GM18868 (cell line): ENCODE results near the gene SNTG2.

Experiments
- ATAC-seq: cut with Tn5 transposase; IDR thresholded peaks from one replicate; pipeline ENCODE4 v1.9.1; 2021; ENCODE audit warnings: mild to moderate bottlenecking, moderate library complexity; ENCODE audit not compliant: unreplicated experiment

Gene SNTG2

GRCh38 chr2:926259-926793 is 24.3 kb upstream of the SNTG2 start:
- ATAC-seq, result no peak

GRCh38 chr2:926896-927295 is 23.8 kb upstream of the SNTG2 start:
- no peak for ATAC-seq

- ATAC-seq, result no peak
Observed at GRCh38 chr2:929011-929735, 21.5 kb upstream of the SNTG2 start.

- no peak for ATAC-seq
Observed at GRCh38 chr2:929925-930324, 20.7 kb upstream of the SNTG2 start.

- ATAC-seq, result no peak
Observed at GRCh38 chr2:930935-931334, 19.7 kb upstream of the SNTG2 start.

GRCh38 chr2:932320-933115 is 18.1 kb upstream of the SNTG2 start:
- ATAC-seq, result no peak

GRCh38 chr2:933734-934295 is 16.8 kb upstream of the SNTG2 start:
- no peak for ATAC-seq

GRCh38 chr2:937530-937929 is 13.1 kb upstream of the SNTG2 start:
- ATAC-seq, result no peak

- ATAC-seq, result no peak
Observed at GRCh38 chr2:938181-939005, 12.3 kb upstream of the SNTG2 start.

- no peak for ATAC-seq
Observed at GRCh38 chr2:939936-940601, 10.6 kb upstream of the SNTG2 start.

- ATAC-seq, result no peak
Observed at GRCh38 chr2:941871-942270, 8.8 kb upstream of the SNTG2 start.

- ATAC-seq, result no peak
Observed at GRCh38 chr2:942775-943460, 7.7 kb upstream of the SNTG2 start.

GRCh38 chr2:943461-943797 is 7.2 kb upstream of the SNTG2 start:
- ATAC-seq, result no peak

GRCh38 chr2:943821-944220 is 6.8 kb upstream of the SNTG2 start:
- no peak for ATAC-seq

GRCh38 chr2:944693-945092 is 6.0 kb upstream of the SNTG2 start:
- no peak for ATAC-seq

GRCh38 chr2:945104-945503 is 5.5 kb upstream of the SNTG2 start:
- no peak for ATAC-seq

- peak; percentile 55 for ATAC-seq
Observed at GRCh38 chr2:946073-946948, 4.3 kb upstream of the SNTG2 start.

GRCh38 chr2:949384-950079 is 1.1 kb upstream of the SNTG2 start:
- ATAC-seq, result no peak
